ENCODE measurements around the gene ZC2HC1C. TPM values are rescaled to one million over a fixed set of nuclear protein-coding genes. Genes with fewer than 3 reads are reported as not detected.

Gene ZC2HC1C
- total and polyA plus RNA-seq, 2 of the 13 experiments (the other 11 are each of a cell fraction or from before 2014, with no cell fraction given): 3.3 to 3.5 TPM

- peak; percentile 37; the same call in 1 of the 2 replicates for TF ChIP-seq MAX (IDR thresholded peaks at IDR 0.05)
- TF ChIP-seq XBP1 (CRISPR knock-in tag; IDR thresholded peaks at IDR 0.05): no peak
- TF ChIP-seq JUND (CRISPR knock-in tag; IDR thresholded peaks at IDR 0.05): no peak
- no peak for TF ChIP-seq IRF9 (CRISPR knock-in tag; IDR thresholded peaks at IDR 0.05; ENCODE audit: borderline replicate concordance)
- TF ChIP-seq BCLAF1 (IDR thresholded peaks at IDR 0.05): no peak
- TF ChIP-seq ZMAT5 (CRISPR knock-in tag; IDR thresholded peaks at IDR 0.05; ENCODE audit: borderline replicate concordance, low read depth): no peak
- TF ChIP-seq ZNF615 (CRISPR knock-in tag; IDR thresholded peaks at IDR 0.05; ENCODE audit: borderline replicate concordance): no peak
- TF ChIP-seq PAX8 (CRISPR knock-in tag; IDR thresholded peaks at IDR 0.05; ENCODE audit: borderline replicate concordance): no peak
- no peak for TF ChIP-seq EHMT2 (IDR thresholded peaks at IDR 0.05; ENCODE audit: borderline replicate concordance, low read depth, low read length)
- TF ChIP-seq ZBTB10 (CRISPR knock-in tag; IDR thresholded peaks at IDR 0.05; ENCODE audit: borderline replicate concordance): no peak
- no peak for TF ChIP-seq ZNF770 (CRISPR knock-in tag; IDR thresholded peaks at IDR 0.05)
- TF ChIP-seq KDM5B (CRISPR knock-in tag; IDR thresholded peaks at IDR 0.05; ENCODE audit: borderline replicate concordance): no peak; the same call in 1 of the 2 replicates
- no peak for TF ChIP-seq ZNF253 (CRISPR knock-in tag; IDR thresholded peaks at IDR 0.05; ENCODE audit: borderline replicate concordance)
- no peak for TF ChIP-seq ELK4 (CRISPR knock-in tag; IDR thresholded peaks at IDR 0.05; ENCODE audit: borderline replicate concordance)
- TF ChIP-seq NR2F6 (IDR thresholded peaks at IDR 0.05): no peak
- TF ChIP-seq NR2F6 (CRISPR knock-in tag; IDR thresholded peaks at IDR 0.05): no peak
- no peak for TF ChIP-seq HDAC6 (IDR thresholded peaks at IDR 0.05; ENCODE audit: low read depth, low read length)
- no peak for TF ChIP-seq FOXA1 (IDR thresholded peaks at IDR 0.05)
- no peak for TF ChIP-seq FOXA1 (CRISPR knock-in tag; IDR thresholded peaks at IDR 0.05)
These were observed 5.8 kb upstream of the ZC2HC1C start, which contains the start of gene ACYP1 (continued) for GRCh38 chr14:75063491-75064204.
